ENCODE measurements around the gene NKD1.

- no peak for TF ChIP-seq POLR2A (IDR thresholded peaks at IDR 0.05)
- TF ChIP-seq, protein P1, sequence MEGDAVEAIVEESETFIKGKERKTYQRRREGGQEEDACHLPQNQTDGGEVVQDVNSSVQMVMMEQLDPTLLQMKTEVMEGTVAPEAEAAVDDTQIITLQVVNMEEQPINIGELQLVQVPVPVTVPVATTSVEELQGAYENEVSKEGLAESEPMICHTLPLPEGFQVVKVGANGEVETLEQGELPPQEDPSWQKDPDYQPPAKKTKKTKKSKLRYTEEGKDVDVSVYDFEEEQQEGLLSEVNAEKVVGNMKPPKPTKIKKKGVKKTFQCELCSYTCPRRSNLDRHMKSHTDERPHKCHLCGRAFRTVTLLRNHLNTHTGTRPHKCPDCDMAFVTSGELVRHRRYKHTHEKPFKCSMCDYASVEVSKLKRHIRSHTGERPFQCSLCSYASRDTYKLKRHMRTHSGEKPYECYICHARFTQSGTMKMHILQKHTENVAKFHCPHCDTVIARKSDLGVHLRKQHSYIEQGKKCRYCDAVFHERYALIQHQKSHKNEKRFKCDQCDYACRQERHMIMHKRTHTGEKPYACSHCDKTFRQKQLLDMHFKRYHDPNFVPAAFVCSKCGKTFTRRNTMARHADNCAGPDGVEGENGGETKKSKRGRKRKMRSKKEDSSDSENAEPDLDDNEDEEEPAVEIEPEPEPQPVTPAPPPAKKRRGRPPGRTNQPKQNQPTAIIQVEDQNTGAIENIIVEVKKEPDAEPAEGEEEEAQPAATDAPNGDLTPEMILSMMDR (IDR thresholded peaks at IDR 0.05): no peak
Observed at GRCh38 chr16:50642349-50642748, 94.2 kb downstream of the NKD1 start.

Data from uterus (tissue), 2 donors.